Endothelial cell of umbilical vein (primary cell): ENCODE results near the gene TRIM16. TPM values are rescaled to one million over a fixed set of nuclear protein-coding genes. Genes with fewer than 3 reads are reported as not detected.
"Not testable (repeated sequence)": the region's sequence is repeated elsewhere in the genome, so short reads cannot be mapped to it uniquely, and the experiment has no call there.

Experiments
- BruUV-seq: library from RNA; stranded (reverse); fragments of 400-500 nt; replicated peaks from 2 replicates; lab custom pipeline; 2021; lab: Mats Ljungman, UMichigan
- CTCF ChIA-PET: fragments of 300-600, 350-600 bp; sonication (Branson Sonifier 250); formaldehyde crosslinking; loops from one replicate; lab custom pipeline; 2021; ENCODE audit warnings: antibody characterized with exemption, inconsistent platforms; lab: Charles Lee
- POLR2A ChIA-PET: fragments of 300-600, 350-600 bp; sonication (Branson Sonifier 250); formaldehyde crosslinking; loops from one replicate; lab custom pipeline; 2021; ENCODE audit warnings: antibody characterized with exemption, inconsistent platforms; lab: Charles Lee
- DNase-seq: peaks from one replicate; pipeline ENCODE4 v3.0.0-alpha.2; 2011; ENCODE audit warnings: low read depth, low spot score
- FAIRE-seq: peaks from 2 replicates; lab custom pipeline; 2011; peaks lifted over from hg19 to GRCh38; lab: Jason Lieb, UNC
- H2AFZ ChIP-seq: 2 replicates; pipeline ENCODE4 v1.6.0; 2012; ENCODE audit warnings: low read depth, low read length, control low read depth, inconsistent platforms
- H3K27ac ChIP-seq: 2 replicates; pipeline ENCODE4 v1.5.1; 2011; ENCODE audit warnings: low read depth, mild to moderate bottlenecking, control low read depth, low read length, moderate library complexity; ENCODE audit not compliant: insufficient read depth
- H3K27me3 ChIP-seq, 2 experiments: 2 replicates each; pipeline versions ENCODE4 v1.6.0 to v1.6.1; 2011; ENCODE audit warnings: low read length in 2 of 2, mixed read lengths in 1 of 2; ENCODE audit not compliant: control insufficient read depth in 2 of 2, insufficient read depth in 2 of 2
- H3K36me3 ChIP-seq, 2 experiments: 2 replicates in 1 of 2; 3 replicates in 1 of 2; pipeline ENCODE4 v1.5.1; 2011; ENCODE audit warnings: low read length in 2 of 2, mild to moderate bottlenecking in 1 of 2, moderate library complexity in 1 of 2; ENCODE audit not compliant: control insufficient read depth in 2 of 2, insufficient read depth in 2 of 2; ENCODE audit errors: extremely low read depth in 1 of 2
- H3K4me1 ChIP-seq: 3 replicates; pipeline ENCODE4 v1.5.1; 2011; ENCODE audit warnings: mild to moderate bottlenecking, low read length; ENCODE audit not compliant: control insufficient read depth, insufficient read depth; ENCODE audit errors: extremely low read depth
- H3K4me2 ChIP-seq: 2 replicates; pipeline ENCODE4 v1.6.1; 2011; ENCODE audit warnings: low read length, control low read depth, mixed read lengths; ENCODE audit not compliant: insufficient read depth
- H3K4me3 ChIP-seq, 3 experiments: fragments of 200-600 bp in 1 of 3; sonication (generic), shearing (Covaris generic) in 1 of 3; replicated peaks in 1 of 3; 2 replicates each; pipeline ENCODE4 v1.5.1; 2011 to 2016; ENCODE audit warnings: control low read depth in 3 of 3, low read length in 3 of 3, mild to moderate bottlenecking in 2 of 3, inconsistent platforms in 1 of 3, low read depth in 1 of 3, moderate library complexity in 1 of 3; ENCODE audit not compliant: insufficient read depth in 1 of 3
- H3K79me2 ChIP-seq: 2 replicates; pipeline ENCODE4 v1.6.0; 2012; ENCODE audit warnings: low read length, inconsistent platforms; ENCODE audit not compliant: control insufficient read depth, insufficient read depth
- H3K9ac ChIP-seq: replicated peaks from 2 replicates; pipeline ENCODE3; 2011; ENCODE audit warnings: low read length, control low read depth; ENCODE audit not compliant: insufficient read depth; ENCODE audit errors: extremely low read depth
- H3K9me1 ChIP-seq: replicated peaks from 3 replicates; pipeline ENCODE4 v1.6.0; 2011; ENCODE audit warnings: mild to moderate bottlenecking, low read length; ENCODE audit not compliant: control insufficient read depth, insufficient read depth; ENCODE audit errors: extremely low read depth
- H3K9me3 ChIP-seq: replicated peaks from 2 replicates; pipeline ENCODE4 v1.5.1; 2012; ENCODE audit warnings: low read length, inconsistent platforms; ENCODE audit not compliant: control insufficient read depth, insufficient read depth
- H4K20me1 ChIP-seq: replicated peaks from 2 replicates; pipeline ENCODE3; 2011; ENCODE audit warnings: mild to moderate bottlenecking, low read length; ENCODE audit not compliant: control insufficient read depth, insufficient read depth; ENCODE audit errors: extremely low read depth
- dilution Hi-C: fragments of 300-500 bp; cut with MboI; formaldehyde crosslinking; loops from one replicate; pipeline ENCODE4 v1.15.0; 2019; ENCODE audit warnings: low sequenced_read_pairs; ENCODE audit not compliant: extremely low pct_ligation_motif_present
- intact Hi-C: fragments of 100-400 bp; cut with micrococcal nuclease; formaldehyde crosslinking; loops from one replicate; pipeline ENCODE4 v1.10.0; 2022
- polyA plus RNA-seq, 4 experiments: library from polyadenylated mRNA; depleted of rRNA in 3 of 4; stranded (reverse) in 3 of 4; unstranded in 1 of 4; fragments of >200 nt; gene quantifications; 2 replicates each; pipeline versions ENCODE4 v1.2.1 to v1.2.3, GENCODE V29; 2011 to 2012; ENCODE audit warnings: missing spikeins in 1 of 4
- total RNA-seq: library from RNA; stranded (reverse); gene quantifications from 2 replicates; pipeline ENCODE4 v1.2.3, GENCODE V29; 2021

TRIM16 gene
- total and polyA plus RNA-seq, 2 donors (not counting 3 experiments of a cell fraction or from before 2014, with no cell fraction given): 41.7 to 50.3 TPM

DNA sequence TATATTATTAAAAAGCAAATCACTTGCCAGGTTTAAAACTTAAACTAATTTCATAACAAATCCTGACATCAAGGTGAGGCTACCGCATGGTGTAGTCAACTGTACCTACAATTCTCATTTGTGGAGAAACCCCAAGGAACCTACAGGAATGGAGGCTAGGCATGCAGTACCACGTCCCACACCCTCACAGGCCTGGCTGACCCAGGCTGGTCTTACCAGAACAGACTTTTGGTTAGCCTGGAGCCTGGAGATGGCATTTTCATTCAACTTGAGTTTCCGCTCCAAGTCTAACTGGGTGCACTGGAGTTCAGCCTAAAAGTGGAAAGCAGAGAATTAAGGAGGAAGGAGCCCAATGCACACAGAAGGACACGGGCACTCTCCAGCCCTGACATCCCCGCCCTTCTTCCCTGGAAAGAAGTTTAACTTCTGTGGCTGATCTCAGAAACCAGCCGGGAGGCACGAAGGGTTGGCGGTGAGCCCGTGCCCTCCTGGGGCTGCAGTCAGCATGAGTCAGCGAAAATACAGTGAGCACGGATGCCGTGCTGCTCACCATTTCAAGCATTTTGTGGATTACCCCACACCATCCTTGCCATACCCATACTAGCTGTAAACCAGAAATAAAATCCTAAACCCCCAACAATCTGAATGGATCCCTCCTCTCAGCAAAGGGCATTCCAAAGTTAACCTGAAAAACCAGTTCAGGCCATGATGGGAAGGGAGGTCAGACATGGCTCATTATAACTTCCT, 41.4 kb downstream of the TRIM16 start:
- DNase-seq, H2AFZ ChIP-seq, H3K9ac ChIP-seq, H3K4me2 ChIP-seq, H3K4me3 ChIP-seq, intact Hi-C loops, CTCF ChIA-PET, H3K27me3 ChIP-seq, H3K27ac ChIP-seq, dilution Hi-C loops, H3K9me3 ChIP-seq, H3K79me2 ChIP-seq, H4K20me1 ChIP-seq, H3K36me3 ChIP-seq, H3K9me1 ChIP-seq, H3K4me1 ChIP-seq, POLR2A ChIA-PET: not testable (repeated sequence)
- TSS peak; percentile 33 for BruUV-seq
- FAIRE-seq: peak; percentile 92

DNA sequence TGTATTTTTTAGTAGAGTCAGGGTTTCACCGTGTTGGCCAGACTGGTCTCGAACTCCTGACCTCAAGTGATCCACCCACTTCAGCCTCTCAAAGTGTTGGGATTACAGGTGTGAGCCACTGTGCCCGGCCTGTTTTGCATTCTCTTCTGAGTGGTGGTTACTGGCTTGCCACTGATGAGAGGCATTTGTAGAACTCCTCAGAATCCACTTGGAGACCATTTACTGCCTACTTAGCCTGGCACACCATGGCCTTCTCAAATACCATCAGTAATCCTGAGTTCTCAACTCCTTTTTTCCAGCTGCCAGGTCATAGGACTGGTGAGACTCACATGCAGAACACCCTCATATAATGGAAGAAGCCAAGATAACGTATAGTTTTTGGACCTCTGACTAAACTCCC, 42.1 kb downstream of the TRIM16 start:
- not testable (repeated sequence) for H3K27ac ChIP-seq

DNA sequence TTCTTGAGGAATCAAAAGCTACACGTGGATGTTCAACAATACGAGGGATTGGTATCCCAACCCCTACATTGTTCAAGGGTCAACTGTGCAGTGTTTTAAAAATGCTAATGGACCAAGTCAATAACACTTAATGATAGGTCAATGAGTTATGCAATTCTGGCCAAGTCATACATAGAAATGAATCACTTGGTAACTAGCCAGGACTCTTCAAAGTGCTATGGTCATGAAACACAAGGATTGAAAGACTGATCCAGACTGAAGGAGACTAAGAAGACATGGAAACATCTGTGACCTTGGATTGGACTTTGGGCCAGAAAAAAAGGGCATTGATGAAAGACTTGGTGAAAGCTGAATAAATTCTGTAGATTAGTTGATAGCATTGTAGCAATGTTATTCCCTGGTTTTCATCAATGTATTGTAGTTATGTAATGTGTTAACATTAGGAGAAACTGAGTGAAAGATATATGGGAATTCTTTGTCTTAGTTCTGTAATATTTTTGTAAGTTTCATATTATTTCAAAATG, 53.1 kb downstream of the TRIM16 start:
- H2AFZ ChIP-seq, H3K9me3 ChIP-seq, intact Hi-C loops, H3K27ac ChIP-seq, BruUV-seq, H3K4me2 ChIP-seq, H4K20me1 ChIP-seq, CTCF ChIA-PET, H3K9ac ChIP-seq, POLR2A ChIA-PET, H3K9me1 ChIP-seq, H3K4me3 ChIP-seq, H3K4me1 ChIP-seq, H3K27me3 ChIP-seq, H3K36me3 ChIP-seq, dilution Hi-C loops, H3K79me2 ChIP-seq: not testable (repeated sequence)
- peak; percentile 81 for FAIRE-seq
- DNase-seq: peak; percentile 19

More for the DNA sequence above, 42.1 kb downstream of the TRIM16 start:
- dilution Hi-C loops, H4K20me1 ChIP-seq, POLR2A ChIA-PET, H3K4me2 ChIP-seq, H3K9me3 ChIP-seq, H3K4me1 ChIP-seq, H3K4me3 ChIP-seq, FAIRE-seq, H3K9me1 ChIP-seq, H2AFZ ChIP-seq, intact Hi-C loops, DNase-seq, H3K27me3 ChIP-seq, BruUV-seq, H3K9ac ChIP-seq, H3K36me3 ChIP-seq, CTCF ChIA-PET, H3K79me2 ChIP-seq: not testable (repeated sequence)

- H3K27ac ChIP-seq, H3K79me2 ChIP-seq, H3K4me3 ChIP-seq, POLR2A ChIA-PET, dilution Hi-C loops, H2AFZ ChIP-seq, FAIRE-seq, H4K20me1 ChIP-seq, H3K36me3 ChIP-seq, CTCF ChIA-PET, intact Hi-C loops, BruUV-seq, H3K4me1 ChIP-seq, H3K9ac ChIP-seq, H3K27me3 ChIP-seq, H3K4me2 ChIP-seq, H3K9me3 ChIP-seq, DNase-seq, H3K9me1 ChIP-seq: not testable (repeated sequence)
Measured at GRCh38 chr17:15629991-15630390, 54.1 kb downstream of the TRIM16 start.
